ENCODE results near the gene FAM90A1.

GRCh38 chr12:8226355-8226754 is 1.1 kb downstream of the FAM90A1 start:
- TF ChIP-seq CTCF (IDR thresholded peaks at IDR 0.05 in 8 of 11, conservative IDR thresholded peaks at IDR 0.05 in 3 of 11), result no peak
- TF ChIP-seq POLR2A (IDR thresholded peaks at IDR 0.05), result no peak

Measured in spleen (tissue), 7 donors.